Measurements from ENCODE around the gene KYAT1. TPM values are rescaled to one million over a fixed set of nuclear protein-coding genes. Genes with fewer than 3 reads are reported as not detected.

KYAT1 gene
- total RNA-seq, 1 experiment from 2014 or later: 34.1 TPM

DNA sequence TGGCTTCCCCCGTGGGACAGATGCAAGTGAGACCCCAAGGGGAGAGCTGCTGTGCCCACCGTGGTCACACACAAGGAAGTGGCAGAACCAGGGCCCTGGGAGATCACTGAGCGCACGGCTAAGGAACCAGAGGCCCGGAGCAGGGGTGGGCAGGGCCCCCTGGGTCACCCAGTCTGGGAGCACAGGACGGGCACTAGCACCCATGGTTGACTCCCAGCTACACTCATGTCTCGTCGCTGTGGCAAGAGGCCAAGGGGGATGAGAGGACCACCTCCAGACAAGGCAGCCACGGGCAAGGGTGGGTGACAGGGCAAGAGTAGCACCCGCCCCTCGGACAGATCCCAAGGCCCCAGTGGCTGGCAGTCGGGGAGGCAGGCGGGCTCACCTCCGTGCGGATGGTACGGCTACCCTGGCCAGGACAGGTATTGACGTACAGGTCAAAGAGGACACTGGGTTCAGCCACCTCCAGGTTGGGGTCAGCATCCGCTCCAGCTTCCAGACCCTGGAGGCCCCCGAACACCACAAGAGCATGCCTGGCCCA, 58.3 kb downstream of the KYAT1 start:
- no peaks in the 10 kb centered on the region for H3K9me3 Mint-ChIP-seq
- ATAC-seq (no peak), DNase-seq (ENCODE audit: low spot score) (no peak)
- ChIA-PET CTCF (no interaction called here), POLR2A (no interaction called here)
- H3K36me3 Mint-ChIP-seq: peaks cover 51% of the 10 kb centered on the region
- H3K27ac Mint-ChIP-seq: no peak overlapping the region
- no peaks in the 10 kb centered on the region for H3K27me3 Mint-ChIP-seq (ENCODE audit: low read depth)
- no peak overlapping the region for H3K4me3 Mint-ChIP-seq
- TF ChIP-seq, protein P1, sequence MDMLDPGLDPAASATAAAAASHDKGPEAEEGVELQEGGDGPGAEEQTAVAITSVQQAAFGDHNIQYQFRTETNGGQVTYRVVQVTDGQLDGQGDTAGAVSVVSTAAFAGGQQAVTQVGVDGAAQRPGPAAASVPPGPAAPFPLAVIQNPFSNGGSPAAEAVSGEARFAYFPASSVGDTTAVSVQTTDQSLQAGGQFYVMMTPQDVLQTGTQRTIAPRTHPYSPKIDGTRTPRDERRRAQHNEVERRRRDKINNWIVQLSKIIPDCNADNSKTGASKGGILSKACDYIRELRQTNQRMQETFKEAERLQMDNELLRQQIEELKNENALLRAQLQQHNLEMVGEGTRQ (CRISPR knock-in tag; IDR thresholded peaks at IDR 0.05): no peak
- TF ChIP-seq, protein P2, sequence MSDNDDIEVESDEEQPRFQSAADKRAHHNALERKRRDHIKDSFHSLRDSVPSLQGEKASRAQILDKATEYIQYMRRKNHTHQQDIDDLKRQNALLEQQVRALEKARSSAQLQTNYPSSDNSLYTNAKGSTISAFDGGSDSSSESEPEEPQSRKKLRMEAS (CRISPR knock-in tag; IDR thresholded peaks at IDR 0.05): no peak
- TF ChIP-seq SMAD3 (CRISPR knock-in tag; IDR thresholded peaks at IDR 0.05; ENCODE audit: borderline replicate concordance) (no peak), ZNF671 (CRISPR knock-in tag; IDR thresholded peaks at IDR 0.05) (no peak), TEAD1 (CRISPR knock-in tag; IDR thresholded peaks at IDR 0.05) (no peak), NFE2L1 (CRISPR knock-in tag; IDR thresholded peaks at IDR 0.05) (no peak), ZNF317 (CRISPR knock-in tag; IDR thresholded peaks at IDR 0.05; ENCODE audit: borderline replicate concordance, low read depth) (no peak), CREM (CRISPR knock-in tag; IDR thresholded peaks at IDR 0.05) (no peak)
- TF ChIP-seq, protein P3, sequence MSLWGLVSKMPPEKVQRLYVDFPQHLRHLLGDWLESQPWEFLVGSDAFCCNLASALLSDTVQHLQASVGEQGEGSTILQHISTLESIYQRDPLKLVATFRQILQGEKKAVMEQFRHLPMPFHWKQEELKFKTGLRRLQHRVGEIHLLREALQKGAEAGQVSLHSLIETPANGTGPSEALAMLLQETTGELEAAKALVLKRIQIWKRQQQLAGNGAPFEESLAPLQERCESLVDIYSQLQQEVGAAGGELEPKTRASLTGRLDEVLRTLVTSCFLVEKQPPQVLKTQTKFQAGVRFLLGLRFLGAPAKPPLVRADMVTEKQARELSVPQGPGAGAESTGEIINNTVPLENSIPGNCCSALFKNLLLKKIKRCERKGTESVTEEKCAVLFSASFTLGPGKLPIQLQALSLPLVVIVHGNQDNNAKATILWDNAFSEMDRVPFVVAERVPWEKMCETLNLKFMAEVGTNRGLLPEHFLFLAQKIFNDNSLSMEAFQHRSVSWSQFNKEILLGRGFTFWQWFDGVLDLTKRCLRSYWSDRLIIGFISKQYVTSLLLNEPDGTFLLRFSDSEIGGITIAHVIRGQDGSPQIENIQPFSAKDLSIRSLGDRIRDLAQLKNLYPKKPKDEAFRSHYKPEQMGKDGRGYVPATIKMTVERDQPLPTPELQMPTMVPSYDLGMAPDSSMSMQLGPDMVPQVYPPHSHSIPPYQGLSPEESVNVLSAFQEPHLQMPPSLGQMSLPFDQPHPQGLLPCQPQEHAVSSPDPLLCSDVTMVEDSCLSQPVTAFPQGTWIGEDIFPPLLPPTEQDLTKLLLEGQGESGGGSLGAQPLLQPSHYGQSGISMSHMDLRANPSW (CRISPR knock-in tag; conservative IDR thresholded peaks at IDR 0.05; ENCODE audit: low read depth): no peak
- TF ChIP-seq, protein P4, sequence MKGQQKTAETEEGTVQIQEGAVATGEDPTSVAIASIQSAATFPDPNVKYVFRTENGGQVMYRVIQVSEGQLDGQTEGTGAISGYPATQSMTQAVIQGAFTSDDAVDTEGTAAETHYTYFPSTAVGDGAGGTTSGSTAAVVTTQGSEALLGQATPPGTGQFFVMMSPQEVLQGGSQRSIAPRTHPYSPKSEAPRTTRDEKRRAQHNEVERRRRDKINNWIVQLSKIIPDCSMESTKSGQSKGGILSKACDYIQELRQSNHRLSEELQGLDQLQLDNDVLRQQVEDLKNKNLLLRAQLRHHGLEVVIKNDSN (CRISPR knock-in tag; IDR thresholded peaks at IDR 0.05): no peak
- H3K4me1 Mint-ChIP-seq: peaks cover 4% of the 10 kb centered on the region

DNA sequence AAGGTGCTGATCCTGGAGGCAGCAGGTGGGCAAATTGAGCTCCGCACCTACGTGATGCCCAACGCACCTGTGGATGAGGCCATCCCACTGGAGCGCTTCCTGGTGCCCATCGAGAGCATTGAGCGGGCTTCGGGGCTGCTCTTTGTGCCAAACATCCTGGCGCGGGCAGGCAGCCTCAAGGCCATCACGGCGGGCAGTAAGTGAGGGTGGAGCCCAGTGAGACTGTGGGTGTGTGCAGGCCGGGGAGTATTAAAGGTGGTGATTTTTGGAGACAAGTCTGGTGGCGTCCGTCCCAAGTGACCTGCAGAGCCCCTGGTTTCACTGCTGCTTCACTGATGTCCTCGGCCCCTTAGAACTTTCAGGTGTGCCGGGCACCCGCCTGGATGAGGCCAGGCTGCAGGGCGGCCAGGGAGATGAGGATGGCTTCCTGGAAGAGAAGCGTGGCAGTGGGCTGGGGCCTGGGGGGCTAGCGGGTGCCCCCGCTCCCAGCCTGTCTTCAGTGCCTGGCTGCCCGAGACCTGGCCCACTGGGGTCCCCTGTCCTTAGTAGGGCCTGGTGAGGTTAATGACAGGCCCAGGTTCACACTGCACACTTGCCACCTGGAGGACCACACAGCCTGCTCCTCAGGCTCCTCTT, 59.2 kb downstream of the KYAT1 start:
- TF ChIP-seq, protein P5, sequence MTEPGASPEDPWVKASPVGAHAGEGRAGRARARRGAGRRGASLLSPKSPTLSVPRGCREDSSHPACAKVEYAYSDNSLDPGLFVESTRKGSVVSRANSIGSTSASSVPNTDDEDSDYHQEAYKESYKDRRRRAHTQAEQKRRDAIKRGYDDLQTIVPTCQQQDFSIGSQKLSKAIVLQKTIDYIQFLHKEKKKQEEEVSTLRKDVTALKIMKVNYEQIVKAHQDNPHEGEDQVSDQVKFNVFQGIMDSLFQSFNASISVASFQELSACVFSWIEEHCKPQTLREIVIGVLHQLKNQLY (CRISPR knock-in tag; IDR thresholded peaks at IDR 0.05): no peak
- TF ChIP-seq RELA (CRISPR knock-in tag; IDR thresholded peaks at IDR 0.05; ENCODE audit: borderline replicate concordance): no peak
- no peak for TF ChIP-seq ZNF317 (CRISPR knock-in tag; IDR thresholded peaks at IDR 0.05; ENCODE audit: borderline replicate concordance, low read depth)
- TF ChIP-seq FOXP1 (CRISPR knock-in tag; IDR thresholded peaks at IDR 0.05; ENCODE audit: borderline replicate concordance): no peak
- TF ChIP-seq, protein P6, sequence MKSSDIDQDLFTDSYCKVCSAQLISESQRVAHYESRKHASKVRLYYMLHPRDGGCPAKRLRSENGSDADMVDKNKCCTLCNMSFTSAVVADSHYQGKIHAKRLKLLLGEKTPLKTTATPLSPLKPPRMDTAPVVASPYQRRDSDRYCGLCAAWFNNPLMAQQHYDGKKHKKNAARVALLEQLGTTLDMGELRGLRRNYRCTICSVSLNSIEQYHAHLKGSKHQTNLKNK (CRISPR knock-in tag; IDR thresholded peaks at IDR 0.05): no peak
- H3K36me3 Mint-ChIP-seq: peaks cover 46% of the 10 kb centered on the region
- no peak overlapping the region for H3K27ac Mint-ChIP-seq
- H3K4me3 Mint-ChIP-seq: no peak overlapping the region
- ATAC-seq (no peak), DNase-seq (ENCODE audit: low spot score) (no peak)
- H3K27me3 Mint-ChIP-seq (ENCODE audit: low read depth): no peaks in the 10 kb centered on the region
- H3K9me3 Mint-ChIP-seq: no peaks in the 10 kb centered on the region
- H3K4me1 Mint-ChIP-seq: peaks cover 3% of the 10 kb centered on the region
- POLR2A ChIA-PET: no interaction called here
- CTCF ChIA-PET: no interaction called here
